Hepatocyte (in vitro differentiated cells): ENCODE results near the gene CCDC24.

ENCODE experiments used
- EZH2 ChIP-seq: fragments of 200-600 bp; sonication (generic); IDR thresholded peaks from 2 replicates; pipeline ENCODE4 v1.6.1; 2016; ENCODE audit warnings: antibody characterized with exemption, mild to moderate bottlenecking, borderline replicate concordance
- EZH2phosphoT487 ChIP-seq: fragments of 200-600 bp; sonication (generic); IDR thresholded peaks from one replicate; pipeline ENCODE4 v1.6.1; 2018; ENCODE audit warnings: antibody characterized with exemption, mild to moderate bottlenecking, low read depth, moderate library complexity; ENCODE audit not compliant: unreplicated experiment, severe bottlenecking
- TF ChIP-seq, protein P1 (sequence below): fragments of 200-600 bp; sonication (generic); IDR thresholded peaks from 2 replicates; pipeline ENCODE4 v1.5.1; 2016; ENCODE audit warnings: antibody characterized with exemption, mild to moderate bottlenecking; ENCODE audit not compliant: poor library complexity

- TF ChIP-seq, protein P1, sequence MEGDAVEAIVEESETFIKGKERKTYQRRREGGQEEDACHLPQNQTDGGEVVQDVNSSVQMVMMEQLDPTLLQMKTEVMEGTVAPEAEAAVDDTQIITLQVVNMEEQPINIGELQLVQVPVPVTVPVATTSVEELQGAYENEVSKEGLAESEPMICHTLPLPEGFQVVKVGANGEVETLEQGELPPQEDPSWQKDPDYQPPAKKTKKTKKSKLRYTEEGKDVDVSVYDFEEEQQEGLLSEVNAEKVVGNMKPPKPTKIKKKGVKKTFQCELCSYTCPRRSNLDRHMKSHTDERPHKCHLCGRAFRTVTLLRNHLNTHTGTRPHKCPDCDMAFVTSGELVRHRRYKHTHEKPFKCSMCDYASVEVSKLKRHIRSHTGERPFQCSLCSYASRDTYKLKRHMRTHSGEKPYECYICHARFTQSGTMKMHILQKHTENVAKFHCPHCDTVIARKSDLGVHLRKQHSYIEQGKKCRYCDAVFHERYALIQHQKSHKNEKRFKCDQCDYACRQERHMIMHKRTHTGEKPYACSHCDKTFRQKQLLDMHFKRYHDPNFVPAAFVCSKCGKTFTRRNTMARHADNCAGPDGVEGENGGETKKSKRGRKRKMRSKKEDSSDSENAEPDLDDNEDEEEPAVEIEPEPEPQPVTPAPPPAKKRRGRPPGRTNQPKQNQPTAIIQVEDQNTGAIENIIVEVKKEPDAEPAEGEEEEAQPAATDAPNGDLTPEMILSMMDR = peak; percentile 42
- TF ChIP-seq EZH2 (no peak), EZH2phosphoT487 (no peak)
Observed at GRCh38 chr1:43994794-43995790, 3.7 kb downstream of the CCDC24 start.
